ENCODE measurements around the gene TMEM222. TPM values are rescaled to one million over a fixed set of nuclear protein-coding genes. Genes with fewer than 3 reads are reported as not detected.
A peak's percentile ranks its signal among the peaks of the same experiment; 100 is the strongest.

Gene TMEM222
- total RNA-seq, 1 experiment from 2014 or later, result 28.7 TPM

- Mint-ChIP-seq H3K27ac (peak overlapping the region; percentile 68; the same call in 1 of the 2 replicates), H3K27me3 (ENCODE audit: low read depth) (peaks cover 2% of the 10 kb centered on the region; the same call in 1 of the 2 replicates), H3K4me3 (peak overlapping the region; percentile 29; the same call in 1 of the 2 replicates), H3K4me1 (peaks cover 45% of the 10 kb centered on the region), H3K36me3 (peaks cover 9% of the 10 kb centered on the region; the same call in 1 of the 2 replicates), H3K9me3 (no peaks in the 10 kb centered on the region)
- ATAC-seq (no peak), DNase-seq (ENCODE audit: low spot score) (no peak)
- CTCF ChIA-PET, result interaction anchor here (1.2 to 4.5 kb wide), 5 partner anchors 14 to 53 kb away, joined by 4 to 36 read pairs (median 4); no protein-coding TSS in a partner anchor
- TF ChIP-seq OVOL2 (CRISPR knock-in tag; IDR thresholded peaks at IDR 0.05; ENCODE audit: borderline replicate concordance) (no peak), IRF2 (CRISPR knock-in tag; IDR thresholded peaks at IDR 0.05; ENCODE audit: borderline replicate concordance, low read depth) (no peak), KAT7 (CRISPR knock-in tag; IDR thresholded peaks at IDR 0.05; ENCODE audit: borderline replicate concordance) (no peak), ZNF232 (CRISPR knock-in tag; IDR thresholded peaks at IDR 0.05) (no peak), ZNF317 (CRISPR knock-in tag; IDR thresholded peaks at IDR 0.05; ENCODE audit: borderline replicate concordance, low read depth) (no peak), ESRRA (CRISPR knock-in tag; IDR thresholded peaks at IDR 0.05; ENCODE audit: borderline replicate concordance) (no peak), RORB (CRISPR knock-in tag; IDR thresholded peaks at IDR 0.05) (no peak), ZBTB43 (CRISPR knock-in tag; IDR thresholded peaks at IDR 0.05) (no peak), USF2 (CRISPR knock-in tag; IDR thresholded peaks at IDR 0.05) (no peak), ZNF281 (CRISPR knock-in tag; IDR thresholded peaks at IDR 0.05) (no peak), ETV6 (CRISPR knock-in tag; IDR thresholded peaks at IDR 0.05) (no peak), SP1 (CRISPR knock-in tag; conservative IDR thresholded peaks at IDR 0.05) (no peak), STAT6 (CRISPR knock-in tag; conservative IDR thresholded peaks at IDR 0.05; ENCODE audit: low read depth) (no peak), RELA (CRISPR knock-in tag; IDR thresholded peaks at IDR 0.05; ENCODE audit: borderline replicate concordance) (no peak), ZNF532 (CRISPR knock-in tag; IDR thresholded peaks at IDR 0.05; ENCODE audit: borderline replicate concordance) (no peak), ZNF671 (CRISPR knock-in tag; IDR thresholded peaks at IDR 0.05) (no peak), ZNF396 (CRISPR knock-in tag; IDR thresholded peaks at IDR 0.05; ENCODE audit: borderline replicate concordance) (no peak), ELF4 (CRISPR knock-in tag; IDR thresholded peaks at IDR 0.05; ENCODE audit: low read depth) (no peak), CTCF (IDR thresholded peaks at IDR 0.05) (no peak)
- POLR2A ChIA-PET, result interaction anchor here (0.9 kb wide), 1 partner anchor 43 kb away, joined by 3 read pairs; no protein-coding TSS in a partner anchor
Measured at GRCh38 chr1:27343639-27344025, 21.7 kb downstream of the TMEM222 start.
